ENCODE data around the gene PKD2L2. TPM values are rescaled to one million over a fixed set of nuclear protein-coding genes. Genes with fewer than 3 reads are reported as not detected.
"Not testable (repeated sequence)": the region's sequence is repeated elsewhere in the genome, so short reads cannot be mapped to it uniquely, and the experiment has no call there.

PKD2L2 gene
- polyA plus RNA-seq, 4 donors, result 0.12 TPM; not detected in 3

DNA sequence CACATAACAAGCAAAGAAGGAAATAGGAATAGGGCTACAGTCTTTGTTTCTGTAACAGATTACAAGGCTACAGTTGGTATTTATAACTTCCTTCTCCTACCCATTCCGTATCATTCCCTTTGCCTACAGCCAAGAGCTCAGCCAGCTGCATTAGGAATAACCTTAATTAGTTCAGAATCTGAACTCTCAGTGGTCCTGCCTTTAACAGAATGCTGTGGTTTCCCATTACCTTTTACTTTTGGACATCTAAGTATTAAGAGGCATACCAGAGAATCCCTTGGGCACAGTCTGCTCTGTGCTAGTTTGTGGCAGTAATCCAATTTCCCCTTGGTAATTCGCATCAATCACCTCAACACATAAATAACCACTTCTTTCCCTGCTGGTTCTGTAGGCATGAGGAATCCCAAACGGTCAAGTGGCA is 44.2 kb downstream of the PKD2L2 start:
- FAIRE-seq (no peak), DNase-seq (no peak)
- no peak overlapping the region for H3K27ac ChIP-seq (ENCODE audit: low read depth in 1 of 3, low read length in 2 of 3)
- 38 to 46% (median 41%) methylated on average over 3 of the region's 3 CpGs for WGBS, 3 donors
- H3K9me3 ChIP-seq (ENCODE audit: control insufficient read depth in 2 of 2, insufficient read depth in 1 of 2, low read depth in 1 of 2, low read length in 1 of 2), result no peaks in the 10 kb centered on the region
- H3K36me3 ChIP-seq (ENCODE audit: control insufficient read depth in 3 of 3, insufficient read depth in 2 of 3, low read depth in 1 of 3, low read length in 3 of 3), result peaks cover 0 to 3% (median 2%) of the 10 kb centered on the region in 3 donors
- H3K4me1 ChIP-seq (ENCODE audit: control insufficient read depth in 3 of 3, insufficient read depth in 2 of 3, low read depth in 1 of 3, low read length in 2 of 3), result no peaks in the 10 kb centered on the region
- no peak overlapping the region for H3K4me3 ChIP-seq (ENCODE audit: low read depth in 1 of 3, low read length in 3 of 3)
- no peaks in the 10 kb centered on the region for H3K27me3 ChIP-seq (ENCODE audit: control insufficient read depth in 3 of 3, insufficient read depth in 3 of 3, low read length in 3 of 3)

DNA sequence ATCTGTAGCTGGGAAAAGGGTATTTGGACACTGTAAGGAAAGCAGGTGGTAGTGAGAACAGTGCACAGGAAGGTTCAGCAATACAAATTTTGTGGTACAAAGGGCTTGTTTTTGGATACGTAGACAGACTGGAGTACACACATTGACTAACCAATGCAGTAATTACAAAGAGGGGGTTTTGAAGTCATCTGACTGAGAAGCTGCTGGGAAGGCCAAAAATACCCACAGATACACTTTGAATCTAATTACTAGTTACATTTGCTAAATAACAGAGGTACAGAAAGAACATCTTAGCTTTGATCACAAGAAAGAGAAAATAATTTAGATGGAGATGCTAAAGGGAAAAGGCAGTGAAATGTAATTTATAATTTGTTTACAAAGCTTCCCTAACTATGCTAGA is 45.9 kb downstream of the PKD2L2 start:
- Histone ChIP-seq H3K4me1 (ENCODE audit: control insufficient read depth in 3 of 3, insufficient read depth in 2 of 3, low read depth in 1 of 3, low read length in 2 of 3) (no peaks in the 10 kb centered on the region), H3K27me3 (ENCODE audit: control insufficient read depth in 3 of 3, insufficient read depth in 3 of 3, low read length in 3 of 3) (no peaks in the 10 kb centered on the region), H3K27ac (ENCODE audit: low read depth in 1 of 3, low read length in 2 of 3) (peak overlapping the region in 1 of 3 donors; percentile 11), H3K36me3 (ENCODE audit: control insufficient read depth in 3 of 3, insufficient read depth in 2 of 3, low read depth in 1 of 3, low read length in 3 of 3) (peaks cover 0 to 11% (median 8%) of the 10 kb centered on the region in 3 donors), H3K9me3 (ENCODE audit: control insufficient read depth in 2 of 2, insufficient read depth in 1 of 2, low read depth in 1 of 2, low read length in 1 of 2) (no peaks in the 10 kb centered on the region), H3K4me3 (ENCODE audit: low read depth in 1 of 3, low read length in 3 of 3) (no peak overlapping the region)
- no peak for FAIRE-seq
- 73 to 93% (median 76%) methylated on average over 1 of the region's 1 CpG for WGBS, 3 donors
- DNase-seq, result no peak

DNA sequence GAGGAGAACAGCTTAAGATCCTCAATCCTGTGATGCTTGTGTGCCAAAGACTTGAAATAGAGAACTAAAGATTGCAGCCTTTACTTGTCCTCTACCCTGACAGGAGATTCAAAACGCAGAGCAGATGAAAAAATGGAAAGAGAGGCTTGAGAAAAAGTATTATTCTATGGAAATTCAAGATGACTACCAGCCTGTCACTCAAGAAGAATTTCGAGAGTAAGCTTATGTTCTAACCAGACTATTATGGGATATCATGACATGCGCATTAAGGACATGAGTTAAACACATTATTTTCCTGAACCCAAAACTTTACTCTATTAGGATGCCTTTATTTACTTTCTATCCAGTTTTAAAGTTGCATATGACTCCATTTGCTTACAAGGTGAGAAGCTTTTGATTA is 46.4 kb downstream of the PKD2L2 start:
- DNase-seq, result no peak
- no peaks in the 10 kb centered on the region for H3K9me3 ChIP-seq (ENCODE audit: control insufficient read depth in 2 of 2, insufficient read depth in 1 of 2, low read depth in 1 of 2, low read length in 1 of 2)
- WGBS, 3 donors, result 77 to 84% (median 77%) methylated on average over 3 of the region's 3 CpGs
- no peak for FAIRE-seq
- H3K4me3 ChIP-seq (ENCODE audit: low read depth in 1 of 3, low read length in 3 of 3), result no peak overlapping the region
- no peak overlapping the region for H3K27ac ChIP-seq (ENCODE audit: low read depth in 1 of 3, low read length in 2 of 3)
- H3K27me3 ChIP-seq (ENCODE audit: control insufficient read depth in 3 of 3, insufficient read depth in 3 of 3, low read length in 3 of 3), result no peaks in the 10 kb centered on the region
- no peaks in the 10 kb centered on the region for H3K4me1 ChIP-seq (ENCODE audit: control insufficient read depth in 3 of 3, insufficient read depth in 2 of 3, low read depth in 1 of 3, low read length in 2 of 3)
- peaks cover under 1 to 11% (median 8%) of the 10 kb centered on the region in 3 donors for H3K36me3 ChIP-seq (ENCODE audit: control insufficient read depth in 3 of 3, insufficient read depth in 2 of 3, low read depth in 1 of 3, low read length in 3 of 3)

DNA sequence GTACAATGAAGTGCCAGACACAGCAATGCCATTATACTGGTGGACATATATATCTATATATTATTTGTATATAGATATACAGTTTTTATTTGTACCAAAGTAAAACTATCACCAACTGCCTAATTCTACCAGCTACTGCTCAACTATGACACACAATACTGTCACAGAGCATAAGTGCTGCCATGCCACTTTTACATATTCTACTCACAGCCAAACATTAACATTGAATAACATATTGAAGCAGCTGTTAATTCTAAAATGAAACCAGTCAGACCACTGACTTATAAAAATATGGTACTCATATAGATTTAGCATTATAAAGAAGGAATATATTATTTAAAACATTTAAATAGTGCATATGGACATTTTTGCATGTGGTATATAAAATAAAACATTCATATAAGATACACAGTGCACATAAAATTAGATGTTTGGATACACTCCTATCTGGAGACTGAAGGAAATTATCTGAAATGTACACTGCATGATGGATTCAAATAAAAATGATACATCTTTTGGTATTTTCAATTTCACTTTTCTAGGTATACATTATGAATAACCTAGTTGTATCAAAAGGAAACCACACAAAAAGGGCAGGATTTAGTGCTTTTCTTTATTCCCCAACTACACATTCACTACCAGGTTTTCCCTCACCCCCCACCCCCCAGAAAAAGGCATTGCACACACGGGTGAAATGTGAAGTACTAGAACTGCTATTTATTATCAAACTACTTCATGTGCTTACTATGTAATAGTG is 48.9 kb downstream of the PKD2L2 start:
- DNase-seq, result no peak
- Histone ChIP-seq H3K27me3 (ENCODE audit: control insufficient read depth in 3 of 3, insufficient read depth in 3 of 3, low read length in 3 of 3) (no peaks in the 10 kb centered on the region), H3K4me1 (ENCODE audit: control insufficient read depth in 3 of 3, insufficient read depth in 2 of 3, low read depth in 1 of 3, low read length in 2 of 3) (no peaks in the 10 kb centered on the region), H3K4me3 (ENCODE audit: low read depth in 1 of 3, low read length in 3 of 3) (no peak overlapping the region), H3K9me3 (ENCODE audit: control insufficient read depth in 2 of 2, insufficient read depth in 1 of 2, low read depth in 1 of 2, low read length in 1 of 2) (no peaks in the 10 kb centered on the region), H3K36me3 (ENCODE audit: control insufficient read depth in 3 of 3, insufficient read depth in 2 of 3, low read depth in 1 of 3, low read length in 3 of 3) (peaks cover 9 to 17% (median 16%) of the 10 kb centered on the region in 3 donors), H3K27ac (ENCODE audit: low read depth in 1 of 3, low read length in 2 of 3) (no peak overlapping the region)
- FAIRE-seq, result no peak
- 61 to 90% (median 74%) methylated on average over 1 of the region's 1 CpG for WGBS, 3 donors

DNA sequence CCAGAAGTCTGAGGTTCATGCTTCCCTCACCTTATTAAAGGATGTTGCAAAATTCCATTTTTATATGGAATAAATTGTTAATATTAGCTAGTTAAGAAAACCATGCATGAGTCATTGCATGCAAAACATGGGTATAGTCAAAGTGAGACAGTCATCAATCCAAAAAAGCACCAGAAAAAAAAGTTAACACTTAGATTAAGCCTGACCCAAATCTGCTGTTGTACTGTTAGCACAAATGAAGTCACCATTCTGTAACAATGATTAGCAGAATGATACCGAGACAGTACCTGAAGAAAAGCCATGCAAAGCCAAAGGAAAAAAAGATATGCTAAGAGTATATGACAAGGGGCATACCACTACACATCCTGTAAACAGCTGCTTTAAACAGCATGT is 49.5 kb downstream of the PKD2L2 start:
- peaks cover 13 to 17% (median 16%) of the 10 kb centered on the region in 3 donors for H3K36me3 ChIP-seq (ENCODE audit: control insufficient read depth in 3 of 3, insufficient read depth in 2 of 3, low read depth in 1 of 3, low read length in 3 of 3)
- FAIRE-seq, result no peak
- WGBS, 3 donors, result 79 to 84% (median 81%) methylated on average over 1 of the region's 1 CpG

DNA sequence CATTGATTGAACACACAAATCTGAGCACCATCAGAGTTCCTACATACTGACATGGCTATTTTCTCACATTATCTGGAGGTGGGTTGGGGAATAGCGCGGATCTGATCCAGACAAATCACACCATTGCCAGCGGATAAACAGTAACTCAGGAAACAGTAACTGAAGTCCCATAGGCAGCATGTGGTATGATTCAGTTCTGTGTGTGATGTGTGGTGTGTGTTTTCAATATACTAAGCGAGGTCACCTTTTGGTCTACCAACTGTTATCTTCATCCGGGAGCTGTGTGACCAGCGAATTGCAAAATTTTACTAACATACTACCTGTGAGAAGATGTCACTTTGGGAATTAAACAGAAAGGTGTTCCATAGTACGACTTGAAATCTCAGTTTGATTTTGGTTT is 50.1 kb downstream of the PKD2L2 start:
- DNase-seq, result no peak
- Histone ChIP-seq H3K27me3 (ENCODE audit: control insufficient read depth in 3 of 3, insufficient read depth in 3 of 3, low read length in 3 of 3) (no peaks in the 10 kb centered on the region), H3K36me3 (ENCODE audit: control insufficient read depth in 3 of 3, insufficient read depth in 2 of 3, low read depth in 1 of 3, low read length in 3 of 3) (peaks cover 15 to 17% (median 16%) of the 10 kb centered on the region in 3 donors), H3K4me3 (ENCODE audit: low read depth in 1 of 3, low read length in 3 of 3) (no peak overlapping the region), H3K27ac (ENCODE audit: low read depth in 1 of 3, low read length in 2 of 3) (no peak overlapping the region), H3K4me1 (ENCODE audit: control insufficient read depth in 3 of 3, insufficient read depth in 2 of 3, low read depth in 1 of 3, low read length in 2 of 3) (no peaks in the 10 kb centered on the region), H3K9me3 (ENCODE audit: control insufficient read depth in 2 of 2, insufficient read depth in 1 of 2, low read depth in 1 of 2, low read length in 1 of 2) (peaks cover 0 to 1% of the 10 kb centered on the region in 2 donors)
- WGBS, 3 donors, result 82 to 88% (median 83%) methylated on average over 7 of the region's 7 CpGs
- no peak for FAIRE-seq

More for the DNA sequence above, 49.5 kb downstream of the PKD2L2 start:
- no peak overlapping the region for H3K4me3 ChIP-seq (ENCODE audit: low read depth in 1 of 3, low read length in 3 of 3)
- H3K27me3 ChIP-seq (ENCODE audit: control insufficient read depth in 3 of 3, insufficient read depth in 3 of 3, low read length in 3 of 3), result no peaks in the 10 kb centered on the region
- no peaks in the 10 kb centered on the region for H3K9me3 ChIP-seq (ENCODE audit: control insufficient read depth in 2 of 2, insufficient read depth in 1 of 2, low read depth in 1 of 2, low read length in 1 of 2)
- no peak overlapping the region for H3K27ac ChIP-seq (ENCODE audit: low read depth in 1 of 3, low read length in 2 of 3)
- no peaks in the 10 kb centered on the region for H3K4me1 ChIP-seq (ENCODE audit: control insufficient read depth in 3 of 3, insufficient read depth in 2 of 3, low read depth in 1 of 3, low read length in 2 of 3)
- no peak for DNase-seq

DNA sequence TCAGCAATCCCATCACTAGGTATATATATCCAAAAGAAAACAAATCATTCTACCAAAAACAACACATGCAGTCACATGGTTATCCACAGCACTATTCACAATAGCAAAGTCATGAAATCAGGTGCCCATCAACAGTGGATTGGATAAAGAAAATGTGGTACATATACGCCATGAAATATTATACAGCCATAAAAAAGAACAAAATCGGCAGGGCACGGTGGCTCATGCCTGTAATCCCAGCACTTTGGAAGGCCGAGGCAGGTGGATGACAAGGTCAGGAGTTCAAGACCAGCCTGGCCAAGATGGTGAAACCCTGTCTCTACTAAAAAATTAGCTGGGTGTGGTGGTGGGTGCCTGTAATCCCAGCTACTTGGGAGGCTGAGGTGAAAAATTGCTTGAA is 55.0 kb downstream of the PKD2L2 start:
- not testable (repeated sequence) for DNase-seq; H3K4me3 ChIP-seq (ENCODE audit: low read depth in 1 of 3, low read length in 3 of 3); FAIRE-seq; H3K9me3 ChIP-seq (ENCODE audit: control insufficient read depth in 2 of 2, insufficient read depth in 1 of 2, low read depth in 1 of 2, low read length in 1 of 2); H3K27me3 ChIP-seq (ENCODE audit: control insufficient read depth in 3 of 3, insufficient read depth in 3 of 3, low read length in 3 of 3); H3K4me1 ChIP-seq (ENCODE audit: control insufficient read depth in 3 of 3, insufficient read depth in 2 of 3, low read depth in 1 of 3, low read length in 2 of 3); H3K27ac ChIP-seq (ENCODE audit: low read depth in 1 of 3, low read length in 2 of 3)
- peaks cover 16 to 29% (median 16%) of the 10 kb centered on the region in 3 donors for H3K36me3 ChIP-seq (ENCODE audit: control insufficient read depth in 3 of 3, insufficient read depth in 2 of 3, low read depth in 1 of 3, low read length in 3 of 3)
- 97 to 99% (median 98%) methylated on average over 4 of the region's 4 CpGs for WGBS, 3 donors

DNA sequence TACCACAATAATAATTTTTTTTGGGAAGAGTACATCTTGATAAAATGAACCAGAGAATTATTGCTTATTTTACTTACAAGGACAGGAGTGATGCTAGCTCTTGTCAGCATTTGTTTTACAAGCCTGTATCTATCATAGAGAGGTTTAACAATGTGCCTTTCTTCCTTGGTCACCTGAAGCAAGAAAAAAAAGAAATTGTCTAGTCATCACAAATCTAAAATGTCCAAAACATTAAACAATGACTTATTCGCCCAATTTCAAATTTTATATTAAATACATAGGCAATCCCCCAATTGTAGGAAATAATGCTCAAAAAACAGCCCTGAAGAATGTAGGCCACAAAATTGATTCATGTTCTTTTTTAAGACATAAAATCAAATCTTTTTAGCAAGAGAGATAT is 56.6 kb downstream of the PKD2L2 start:
- H3K27me3 ChIP-seq (ENCODE audit: control insufficient read depth in 3 of 3, insufficient read depth in 3 of 3, low read length in 3 of 3), result no peaks in the 10 kb centered on the region
- peaks cover 11 to 38% (median 13%) of the 10 kb centered on the region in 3 donors for H3K36me3 ChIP-seq (ENCODE audit: control insufficient read depth in 3 of 3, insufficient read depth in 2 of 3, low read depth in 1 of 3, low read length in 3 of 3)
- DNase-seq, result no peak
- H3K27ac ChIP-seq (ENCODE audit: low read depth in 1 of 3, low read length in 2 of 3), result no peak overlapping the region
- peaks cover 0 to 4% of the 10 kb centered on the region in 2 donors for H3K9me3 ChIP-seq (ENCODE audit: control insufficient read depth in 2 of 2, insufficient read depth in 1 of 2, low read depth in 1 of 2, low read length in 1 of 2)
- 95 to 100% (median 98%) methylated on average over 1 of the region's 1 CpG for WGBS, 3 donors
- no peaks in the 10 kb centered on the region for H3K4me1 ChIP-seq (ENCODE audit: control insufficient read depth in 3 of 3, insufficient read depth in 2 of 3, low read depth in 1 of 3, low read length in 2 of 3)
- no peak for FAIRE-seq
- H3K4me3 ChIP-seq (ENCODE audit: low read depth in 1 of 3, low read length in 3 of 3), result no peak overlapping the region
